ENCODE results near the gene RASSF5.

- peak in 1 of 6 experiments; percentile 6 for TF ChIP-seq CTCF (IDR thresholded peaks at IDR 0.05)
- TF ChIP-seq POLR2A (IDR thresholded peaks at IDR 0.05) = peak in 1 of 2 donors; percentile 14
Measured at GRCh38 chr1:206540044-206540780, 32.9 kb downstream of the RASSF5 start.
